Mucosa of gallbladder (tissue), 1 donor: Measurements from ENCODE around the gene LNX2. TPM values are rescaled to one million over a fixed set of nuclear protein-coding genes. Genes with fewer than 3 reads are reported as not detected.

Experiments used
- DNase-seq: peaks from one replicate; pipeline ENCODE4 v3.0.0-alpha.2; 2020; ENCODE audit warnings: low spot score
- total RNA-seq: library from RNA; stranded (reverse); gene quantifications from one replicate; pipeline ENCODE4 v1.2.1, GENCODE V29; 2021
- donor health status: DM: no; HTN: no; CAD: no.

The LNX2 gene
- total RNA-seq, 1 donor from 2014 or later, result 34.0 TPM

- no peak for DNase-seq
Observed at GRCh38 chr13:27562457-27562856, 57.9 kb downstream of the LNX2 start.

GRCh38 chr13:27559719-27560118 is 60.6 kb downstream of the LNX2 start:
- no peak for DNase-seq

- DNase-seq, result no peak
Observed at GRCh38 chr13:27556109-27556508, 64.2 kb downstream of the LNX2 start.

GRCh38 chr13:27551562-27551961 is 68.8 kb downstream of the LNX2 start:
- DNase-seq, result no peak

GRCh38 chr13:27549406-27549981 is 70.8 kb downstream of the LNX2 start:
- DNase-seq, result peak; percentile 90

- no peak for DNase-seq
Observed at GRCh38 chr13:27542220-27542619, 78.1 kb downstream of the LNX2 start.

GRCh38 chr13:27541386-27541785 is 78.9 kb downstream of the LNX2 start:
- no peak for DNase-seq

GRCh38 chr13:27536361-27537101 is 83.8 kb downstream of the LNX2 start:
- no peak for DNase-seq

GRCh38 chr13:27535546-27535945 is 84.8 kb downstream of the LNX2 start:
- DNase-seq, result no peak

GRCh38 chr13:27534981-27535380 is 85.3 kb downstream of the LNX2 start:
- no peak for DNase-seq

GRCh38 chr13:27534108-27534980 is 86.0 kb downstream of the LNX2 start:
- peak; percentile 27 for DNase-seq

GRCh38 chr13:27533155-27533643 is 87.1 kb downstream of the LNX2 start:
- peak; percentile 89 for DNase-seq

GRCh38 chr13:27528908-27529307 is 91.4 kb downstream of the LNX2 start:
- DNase-seq, result no peak

- no peak for DNase-seq
Observed at GRCh38 chr13:27526516-27526915, 93.8 kb downstream of the LNX2 start.

- no peak for DNase-seq
Observed at GRCh38 chr13:27524981-27525975, 95.1 kb downstream of the LNX2 start.

GRCh38 chr13:27523346-27524073 is 96.8 kb downstream of the LNX2 start:
- DNase-seq, result no peak

- DNase-seq, result no peak
Observed at GRCh38 chr13:27522847-27523246, 97.5 kb downstream of the LNX2 start.

- no peak for DNase-seq
Observed at GRCh38 chr13:27516103-27516502, 104.2 kb downstream of the LNX2 start.

GRCh38 chr13:27510082-27510481 is 110.2 kb downstream of the LNX2 start:
- no peak for DNase-seq

GRCh38 chr13:27508802-27509201 is 111.5 kb downstream of the LNX2 start:
- DNase-seq, result no peak

- no peak for DNase-seq
Observed at GRCh38 chr13:27505792-27506191, 114.5 kb downstream of the LNX2 start.
